Fibroblast of skin of abdomen (primary cell): ENCODE data around the gene PLXNA2.

ENCODE experiments used
- DNase-seq: peaks from one replicate; pipeline ENCODE4 v3.0.0-alpha.2; 2013

Gene PLXNA2

GRCh38 chr1:208060215-208060869, 183.8 kb downstream of the PLXNA2 start:
- DNase-seq: no peak

GRCh38 chr1:208059409-208060001, 184.7 kb downstream of the PLXNA2 start:
- no peak for DNase-seq

GRCh38 chr1:208058756-208059155, 185.4 kb downstream of the PLXNA2 start:
- no peak for DNase-seq

- DNase-seq: no peak
These were observed 185.9 kb downstream of the PLXNA2 start for GRCh38 chr1:208058267-208058666.

GRCh38 chr1:208057056-208057455, 187.1 kb downstream of the PLXNA2 start:
- no peak for DNase-seq

- no peak for DNase-seq
These were observed 188.6 kb downstream of the PLXNA2 start for GRCh38 chr1:208055535-208055934.

- DNase-seq: no peak
These were observed 189.2 kb downstream of the PLXNA2 start for GRCh38 chr1:208054911-208055379.

- DNase-seq: no peak
These were observed 189.7 kb downstream of the PLXNA2 start for GRCh38 chr1:208054485-208054884.

- no peak for DNase-seq
These were observed 190.5 kb downstream of the PLXNA2 start for GRCh38 chr1:208053661-208054060.

- DNase-seq: no peak
These were observed 191.2 kb downstream of the PLXNA2 start for GRCh38 chr1:208052926-208053407.

- DNase-seq: no peak
These were observed 192.0 kb downstream of the PLXNA2 start for GRCh38 chr1:208052135-208052534.

GRCh38 chr1:208051651-208052050, 192.5 kb downstream of the PLXNA2 start:
- DNase-seq: no peak

GRCh38 chr1:208048904-208049303, 195.3 kb downstream of the PLXNA2 start:
- DNase-seq: no peak

- no peak for DNase-seq
These were observed 196.2 kb downstream of the PLXNA2 start for GRCh38 chr1:208047975-208048374.

GRCh38 chr1:208047476-208047934, 196.7 kb downstream of the PLXNA2 start:
- DNase-seq: peak; percentile 31

GRCh38 chr1:208045463-208046260, 198.5 kb downstream of the PLXNA2 start:
- no peak for DNase-seq

- DNase-seq: no peak
These were observed 199.4 kb downstream of the PLXNA2 start for GRCh38 chr1:208044589-208045462.

- DNase-seq: no peak
These were observed 200.4 kb downstream of the PLXNA2 start for GRCh38 chr1:208043691-208044181.

- no peak for DNase-seq
These were observed 201.3 kb downstream of the PLXNA2 start for GRCh38 chr1:208042868-208043267.

GRCh38 chr1:208042041-208042615, 202.1 kb downstream of the PLXNA2 start:
- DNase-seq: no peak

- no peak for DNase-seq
These were observed 202.7 kb downstream of the PLXNA2 start for GRCh38 chr1:208041505-208041904.

- no peak for DNase-seq
These were observed 203.3 kb downstream of the PLXNA2 start for GRCh38 chr1:208040821-208041297.
